ENCODE measurements around the gene RYR3. TPM values are rescaled to one million over a fixed set of nuclear protein-coding genes. Genes with fewer than 3 reads are reported as not detected.

The RYR3 gene
- total RNA-seq, 1 donor from 2014 or later, result not detected

DNA sequence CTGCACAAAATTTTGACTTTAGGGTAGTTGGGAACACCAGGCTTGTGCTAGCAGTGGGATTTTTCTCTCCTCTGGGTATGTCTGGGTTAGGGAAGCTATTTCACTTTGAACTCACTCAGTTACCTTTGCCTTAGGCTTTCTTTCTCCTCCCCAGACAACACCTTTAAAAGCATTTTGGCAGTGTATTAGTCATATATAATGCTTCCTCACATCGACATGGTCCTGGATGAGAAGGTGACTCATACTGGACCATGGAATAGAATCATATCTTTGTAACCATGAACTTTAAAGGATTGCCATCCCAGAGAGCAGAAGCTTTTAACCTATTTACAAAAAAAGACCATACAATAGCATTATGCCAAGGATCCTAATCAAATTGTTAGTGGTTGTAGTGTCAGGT lies 2.7 kb downstream of the RYR3 start:
- intact Hi-C loops (cut with DNase I), result no loop called here

DNA sequence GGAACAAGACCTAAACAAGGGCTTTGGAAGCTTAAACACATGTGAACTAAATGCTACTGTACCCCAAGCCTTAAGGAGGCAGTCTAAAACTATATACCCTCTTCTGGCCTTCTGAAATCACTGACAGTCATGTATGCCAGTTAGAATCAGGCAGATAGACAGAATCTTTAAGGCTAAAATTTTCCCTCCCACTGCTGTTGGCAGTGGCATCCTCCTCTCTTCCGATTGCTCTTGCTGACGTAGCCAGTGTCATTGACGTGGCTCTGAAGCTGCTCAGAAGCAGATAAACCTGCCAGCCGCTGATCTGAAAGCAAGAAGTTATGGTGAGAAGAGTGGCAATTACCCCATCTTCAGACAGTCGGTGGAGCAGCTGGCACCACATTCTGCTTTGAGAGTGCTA lies 3.3 kb downstream of the RYR3 start:
- intact Hi-C loops (cut with DNase I), result no loop called here
- ATAC-seq (ENCODE audit: poor library complexity) (no peak), DNase-seq (no peak)

More for the DNA sequence above, 2.7 kb downstream of the RYR3 start:
- no peak for DNase-seq
- no peak for ATAC-seq (ENCODE audit: poor library complexity)

DNA sequence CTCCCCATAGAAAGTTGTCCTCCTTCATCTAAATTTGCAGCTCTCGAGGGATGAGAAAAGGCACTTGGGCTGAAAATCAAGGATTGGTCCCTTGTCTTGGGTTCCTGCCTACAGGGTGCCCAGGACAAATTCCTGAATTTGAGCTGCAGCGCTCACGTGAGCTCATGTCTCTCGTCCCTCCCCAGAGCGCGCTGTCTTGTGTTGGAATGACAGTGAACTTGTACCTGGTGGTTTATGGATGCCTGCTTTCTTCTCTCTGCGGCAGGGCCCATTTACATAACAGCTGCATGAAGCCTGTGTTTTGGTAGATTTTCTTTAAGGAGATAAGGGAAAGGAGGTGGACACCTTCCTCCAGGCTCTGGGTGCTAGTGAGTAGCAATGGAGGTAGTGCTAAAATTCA lies 4.3 kb downstream of the RYR3 start:
- DNase-seq (no peak), ATAC-seq (ENCODE audit: poor library complexity) (no peak)
- intact Hi-C loops (cut with DNase I), result no loop called here

DNA sequence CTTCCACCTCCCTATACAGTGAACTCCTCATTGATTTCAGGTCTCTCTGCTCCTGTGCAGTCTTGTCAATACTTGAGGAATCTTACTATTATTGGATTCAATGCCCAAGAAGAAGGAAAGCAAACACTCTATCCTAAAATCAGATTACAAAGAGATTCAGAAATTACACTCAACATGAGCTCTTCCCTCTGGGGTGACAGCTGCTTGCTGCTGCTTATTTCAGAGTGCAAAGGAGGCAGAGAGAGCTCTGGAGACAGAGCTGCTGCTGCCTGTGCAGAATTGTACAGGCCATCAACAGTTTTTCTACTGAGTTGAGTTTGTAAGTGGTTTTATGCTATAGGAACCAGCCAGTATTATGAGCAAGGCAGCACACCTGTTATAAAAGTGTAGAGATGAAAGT lies 7.1 kb downstream of the RYR3 start:
- DNase-seq (no peak), ATAC-seq (ENCODE audit: poor library complexity) (no peak)
- intact Hi-C loops (cut with DNase I), result no loop called here

DNA sequence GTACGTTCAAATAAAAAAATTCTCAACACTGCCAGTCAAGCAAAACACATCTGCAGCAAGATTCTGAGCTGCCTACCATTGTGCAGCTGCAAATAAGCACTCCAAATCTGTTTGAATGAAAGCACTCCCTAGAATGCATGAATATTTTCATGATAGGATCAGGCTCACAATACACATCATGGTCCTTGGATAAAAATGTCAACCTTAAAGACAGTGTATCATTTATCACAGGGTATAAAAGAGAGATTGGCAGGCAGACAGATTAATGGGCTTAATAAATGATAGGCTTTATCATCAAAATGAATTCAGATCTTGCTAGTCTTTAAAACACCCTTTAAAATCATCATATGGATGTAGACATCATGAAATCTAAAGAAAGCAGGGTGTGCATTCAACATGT lies 9.2 kb downstream of the RYR3 start:
- intact Hi-C loops (cut with DNase I), result no loop called here
- DNase-seq, result no peak
- no peak for ATAC-seq (ENCODE audit: poor library complexity)

DNA sequence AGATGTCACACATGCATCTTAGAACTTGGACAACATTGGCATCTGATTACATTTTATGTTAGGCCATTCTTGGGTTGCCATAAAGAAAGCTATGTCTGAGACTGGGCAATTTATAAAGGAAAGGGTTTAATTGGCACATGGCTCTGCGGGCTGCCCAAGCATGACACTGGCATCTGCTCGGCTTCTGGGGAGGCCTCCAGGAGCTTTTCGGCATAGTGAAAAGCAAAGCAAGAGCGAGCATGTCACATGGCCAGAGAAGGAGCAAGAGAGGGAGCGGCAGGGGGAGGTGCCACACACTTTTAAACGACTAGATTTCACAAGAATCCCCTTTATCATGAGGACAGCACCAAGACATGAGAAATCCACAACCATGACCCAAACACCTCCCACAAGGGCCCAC lies 11.3 kb downstream of the RYR3 start:
- DNase-seq (no peak), ATAC-seq (ENCODE audit: poor library complexity) (no peak)
- intact Hi-C loops (cut with DNase I), result no loop called here

DNA sequence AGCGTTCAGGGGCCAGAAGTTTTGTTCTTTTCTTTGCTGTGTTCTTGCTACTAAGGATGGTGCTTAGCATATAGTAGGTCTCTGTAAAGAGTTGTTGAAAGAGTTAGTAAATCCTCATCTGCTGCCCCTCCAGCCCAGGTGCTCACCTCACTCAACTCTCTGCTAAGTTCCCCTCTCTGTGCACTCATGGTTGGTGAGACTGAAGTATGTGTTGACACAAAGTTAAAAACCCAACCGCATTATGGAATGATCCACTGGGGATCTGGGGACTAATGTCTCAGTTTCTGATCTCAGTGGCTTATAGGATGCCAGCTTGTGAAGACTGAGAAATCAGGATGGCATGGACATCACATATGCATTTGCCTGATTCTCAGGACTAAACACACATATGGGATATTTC lies 13.8 kb downstream of the RYR3 start:
- intact Hi-C loops (cut with DNase I), result no loop called here
- no peak for ATAC-seq (ENCODE audit: poor library complexity)
- no peak for DNase-seq

DNA sequence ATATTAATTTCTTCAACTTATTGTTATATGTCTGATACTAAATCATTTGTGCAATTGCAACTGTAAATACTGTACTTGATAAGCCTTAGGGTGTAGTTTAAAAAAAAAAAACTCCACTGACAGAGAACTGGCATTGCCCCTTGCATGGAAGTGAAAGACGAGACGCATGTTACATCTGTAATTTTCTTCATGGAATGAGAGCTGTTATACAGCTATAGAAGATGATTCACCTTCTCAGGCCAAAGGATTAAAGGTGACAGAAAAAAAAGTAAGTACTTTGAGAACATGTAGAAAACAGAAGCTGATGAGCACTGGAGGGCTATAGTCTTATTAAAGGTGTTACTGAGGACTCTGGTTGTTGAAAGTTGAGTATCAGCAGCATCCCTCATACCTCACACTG lies 16.1 kb downstream of the RYR3 start:
- ATAC-seq (ENCODE audit: poor library complexity) (no peak), DNase-seq (no peak)
- intact Hi-C loops (cut with DNase I), result no loop called here

DNA sequence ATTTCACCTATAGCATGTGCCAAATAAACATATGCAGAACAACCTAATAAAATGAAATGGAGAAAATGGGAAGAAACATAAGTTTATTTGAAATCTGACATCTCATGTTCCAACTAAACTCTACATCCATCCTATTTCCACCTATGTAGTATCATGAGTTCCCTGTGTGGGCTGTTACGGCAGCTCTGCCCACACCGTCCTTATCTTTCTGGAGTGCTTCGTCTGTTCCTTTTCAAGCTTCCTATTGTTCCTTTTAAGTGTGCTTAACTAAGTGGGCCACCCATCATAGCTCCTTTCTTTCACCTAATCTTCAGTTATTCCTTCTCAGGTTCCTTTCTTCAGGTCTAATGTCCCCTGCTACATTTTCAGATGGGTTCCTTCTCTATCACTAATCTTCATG lies 17.3 kb downstream of the RYR3 start:
- ATAC-seq (ENCODE audit: poor library complexity), result no peak
- DNase-seq, result no peak
- intact Hi-C loops (cut with DNase I), result no loop called here

DNA sequence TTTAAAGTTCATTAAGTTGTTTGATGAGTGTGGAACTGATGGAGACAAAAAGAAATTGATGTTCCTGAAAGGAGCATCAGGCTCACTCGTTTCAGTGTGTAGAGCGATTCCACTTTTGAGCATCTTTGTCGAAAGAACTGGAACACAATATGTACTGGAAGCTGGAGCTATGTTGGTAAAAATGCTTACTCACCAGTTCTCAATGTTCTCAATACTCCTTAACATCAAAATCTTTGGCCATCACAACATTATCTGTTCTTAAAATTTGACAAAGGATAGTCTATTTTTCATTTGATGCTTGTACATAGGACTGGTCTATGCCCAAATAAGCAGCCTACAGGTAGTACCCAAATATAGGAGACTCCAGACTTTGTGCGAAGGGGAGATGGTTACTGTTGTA lies 18.7 kb downstream of the RYR3 start:
- ATAC-seq (ENCODE audit: poor library complexity), result no peak
- intact Hi-C loops (cut with DNase I), result no loop called here

DNA sequence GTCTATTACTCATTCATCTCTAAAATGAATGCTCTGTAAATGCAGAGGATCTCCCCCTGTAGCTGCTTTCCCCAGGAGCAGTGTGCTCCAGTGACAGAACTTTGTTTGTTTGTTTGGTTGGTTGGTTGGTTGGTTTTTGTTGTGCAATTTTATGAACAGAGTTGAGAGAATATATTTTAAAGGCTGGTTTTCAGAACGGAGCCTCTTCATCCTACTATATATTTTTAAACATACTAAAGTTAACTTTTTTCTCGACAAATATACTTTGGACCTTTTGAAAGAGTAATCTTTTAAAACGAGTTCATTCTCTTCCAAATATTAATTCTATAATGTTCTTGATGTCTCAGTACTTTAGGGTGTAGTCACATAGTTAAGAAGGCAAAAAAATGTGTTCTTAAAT lies 20.2 kb downstream of the RYR3 start:
- intact Hi-C loops (cut with DNase I), result no loop called here
- DNase-seq (no peak), ATAC-seq (ENCODE audit: poor library complexity) (no peak)

More for the DNA sequence above, 18.7 kb downstream of the RYR3 start:
- DNase-seq, result no peak

DNA sequence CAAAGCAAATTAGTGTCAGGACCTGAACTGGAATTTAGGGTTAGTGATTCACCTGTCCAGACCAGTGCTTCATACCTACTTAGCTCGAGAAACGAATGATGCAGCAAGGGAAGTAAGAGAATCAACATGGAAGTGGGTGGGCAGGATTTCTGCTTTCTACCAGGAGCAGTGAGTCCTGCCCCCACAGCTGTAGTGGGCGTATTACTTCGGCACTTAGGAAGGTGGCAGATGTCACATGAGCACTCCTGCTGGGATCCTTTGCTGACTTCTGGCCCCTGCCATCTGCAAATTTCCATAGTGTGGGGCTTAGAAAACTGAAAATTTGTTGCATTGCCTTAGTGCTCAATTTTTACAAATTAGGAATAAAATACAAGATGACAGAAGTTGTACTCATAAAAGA lies 31.2 kb downstream of the RYR3 start:
- intact Hi-C loops (cut with DNase I), result no loop called here
- ATAC-seq (ENCODE audit: poor library complexity) (no peak), DNase-seq (no peak)

DNA sequence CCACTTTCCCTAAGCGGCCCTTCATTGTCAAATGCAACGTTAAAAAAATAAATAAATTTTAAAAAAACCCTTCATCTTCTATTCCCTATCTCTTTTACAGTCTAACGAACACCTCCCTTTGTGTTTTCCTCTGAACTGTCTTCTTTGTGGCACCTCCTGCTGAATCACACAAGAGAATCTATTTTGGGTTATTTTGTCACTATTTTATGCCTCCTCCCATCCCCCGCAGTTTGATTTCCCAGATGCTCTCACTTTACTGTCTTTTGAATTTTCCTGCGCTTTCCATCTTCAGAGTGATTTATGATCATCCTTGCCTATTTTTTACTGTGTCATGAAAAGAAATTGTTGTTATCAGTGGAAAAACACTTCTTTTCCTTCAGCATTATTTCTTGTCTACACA lies 32.5 kb downstream of the RYR3 start:
- intact Hi-C loops (cut with DNase I), result no loop called here
- DNase-seq (no peak), ATAC-seq (ENCODE audit: poor library complexity) (no peak)

DNA sequence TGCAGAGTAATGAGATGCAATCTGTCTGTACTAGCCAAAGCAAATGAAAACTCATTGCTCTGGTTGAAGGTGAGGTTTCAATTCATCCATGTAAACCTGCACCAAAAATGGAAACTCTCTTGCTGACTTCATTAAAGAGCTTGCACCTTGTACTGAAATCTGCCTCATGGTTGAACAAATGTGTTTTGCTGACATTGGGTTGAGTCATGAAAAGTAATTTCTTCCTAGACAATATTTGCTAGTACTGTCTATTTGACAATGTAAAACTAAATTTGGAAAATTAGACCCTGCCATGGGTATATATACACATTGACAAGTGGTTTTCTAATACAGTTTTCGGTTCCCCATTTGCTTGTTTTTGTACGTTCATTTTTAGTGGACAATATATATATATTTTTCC lies 33.3 kb downstream of the RYR3 start:
- intact Hi-C loops (cut with DNase I), result no loop called here
- ATAC-seq (ENCODE audit: poor library complexity), result no peak
- DNase-seq, result no peak

DNA sequence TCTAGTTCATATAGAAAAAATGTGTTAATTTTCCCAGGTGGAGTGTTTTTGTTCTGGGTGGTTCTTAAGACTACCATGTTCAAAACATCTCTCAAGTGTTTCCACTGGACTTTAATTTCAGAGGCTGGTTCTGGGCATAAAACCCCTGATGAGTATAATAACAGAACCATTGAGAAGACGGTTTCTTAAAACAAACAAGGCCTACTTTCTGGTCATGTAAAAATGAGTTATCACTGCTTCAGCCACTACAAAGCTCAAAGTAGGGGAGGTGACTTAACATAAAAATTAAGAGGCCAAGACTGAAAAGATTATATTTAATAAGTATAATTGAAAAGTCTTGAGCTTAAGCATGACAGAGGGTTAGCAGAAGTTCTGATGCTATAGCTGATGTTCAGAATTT lies 33.8 kb downstream of the RYR3 start:
- no peak for ATAC-seq (ENCODE audit: poor library complexity)
- DNase-seq, result no peak
- intact Hi-C loops (cut with DNase I), result no loop called here

DNA sequence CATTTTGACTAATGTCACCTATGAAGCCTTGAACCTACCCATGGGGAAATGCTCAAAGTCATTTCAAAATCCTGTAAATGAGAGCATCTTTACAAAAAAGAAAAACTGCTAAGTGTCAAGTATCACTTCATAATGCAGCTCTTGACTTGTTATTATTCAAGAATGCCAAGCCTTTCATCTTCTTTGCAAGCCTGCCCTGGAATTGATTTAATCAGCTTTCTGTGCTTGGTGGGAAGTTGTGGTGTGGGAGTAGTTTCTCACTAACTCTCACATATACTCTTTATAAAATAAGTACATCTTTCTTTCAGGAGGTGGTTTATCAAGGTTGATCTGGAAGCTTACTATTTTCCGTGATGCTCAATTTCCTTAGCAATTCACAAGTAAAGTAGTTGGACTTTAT lies 43.6 kb downstream of the RYR3 start:
- intact Hi-C loops (cut with DNase I), result no loop called here
- DNase-seq (no peak), ATAC-seq (ENCODE audit: poor library complexity) (no peak)

DNA sequence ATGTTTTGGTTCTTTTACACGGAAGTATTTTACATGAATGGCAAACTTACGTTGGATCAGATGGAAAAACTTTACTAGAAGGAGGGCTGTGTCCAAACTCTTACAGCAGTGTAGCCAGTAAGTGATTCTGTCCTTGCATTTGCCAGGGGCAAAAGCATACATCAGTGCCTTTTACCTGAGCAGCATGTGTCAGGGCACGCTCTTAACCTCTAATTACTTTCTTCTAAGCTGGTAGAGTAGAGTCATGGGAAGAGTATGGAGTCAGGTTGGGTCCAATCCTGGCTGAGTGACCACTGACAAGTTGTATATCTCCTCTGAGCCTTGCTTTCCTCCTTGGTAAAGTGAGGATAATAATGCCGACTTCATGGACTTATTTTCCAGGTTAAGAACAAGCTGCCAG lies 47.1 kb downstream of the RYR3 start:
- ATAC-seq (ENCODE audit: poor library complexity), result no peak
- intact Hi-C loops (cut with DNase I), result no loop called here
- DNase-seq, result no peak

DNA sequence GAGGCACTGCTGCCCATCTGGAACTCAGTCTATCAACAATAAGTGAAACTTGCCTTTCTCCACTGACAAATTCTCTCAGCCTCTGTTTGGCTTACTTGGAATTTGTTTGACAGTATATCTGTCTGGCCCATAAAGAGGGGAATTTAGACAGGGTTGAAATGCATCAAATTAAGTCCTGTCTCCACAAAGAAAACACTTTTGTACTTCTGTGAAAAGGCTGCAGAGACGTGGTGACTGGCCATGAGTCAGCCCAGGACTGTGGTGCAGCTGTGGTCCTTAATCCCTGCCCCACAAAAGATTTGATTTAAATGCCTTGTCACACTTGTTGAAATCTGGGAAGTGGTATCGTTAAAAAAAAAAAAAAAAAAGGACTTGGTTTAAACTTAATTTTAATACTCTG lies 47.5 kb downstream of the RYR3 start:
- intact Hi-C loops (cut with DNase I), result no loop called here
- ATAC-seq (ENCODE audit: poor library complexity) (no peak), DNase-seq (no peak)

DNA sequence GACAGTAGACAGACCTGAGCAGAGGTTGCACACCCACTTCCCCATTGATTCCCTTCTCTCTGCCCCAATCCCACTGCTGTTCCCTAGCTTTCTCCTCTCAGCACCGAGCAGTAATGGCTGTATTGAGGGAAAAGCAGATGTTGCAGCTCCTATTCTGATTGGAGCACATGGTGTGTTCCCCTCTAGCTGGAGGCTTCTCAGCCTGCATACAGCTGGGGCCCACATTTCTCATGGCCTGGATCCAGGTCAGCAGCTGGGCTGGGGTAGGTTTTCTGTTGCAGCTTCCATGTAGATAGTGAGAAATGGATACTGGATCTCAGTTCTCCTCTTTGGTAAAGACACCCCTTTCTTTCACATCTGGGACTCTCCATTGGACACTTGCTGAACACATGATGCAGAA lies 50.1 kb downstream of the RYR3 start:
- intact Hi-C loops (cut with DNase I), result no loop called here
- ATAC-seq (ENCODE audit: poor library complexity) (no peak), DNase-seq (no peak)

DNA sequence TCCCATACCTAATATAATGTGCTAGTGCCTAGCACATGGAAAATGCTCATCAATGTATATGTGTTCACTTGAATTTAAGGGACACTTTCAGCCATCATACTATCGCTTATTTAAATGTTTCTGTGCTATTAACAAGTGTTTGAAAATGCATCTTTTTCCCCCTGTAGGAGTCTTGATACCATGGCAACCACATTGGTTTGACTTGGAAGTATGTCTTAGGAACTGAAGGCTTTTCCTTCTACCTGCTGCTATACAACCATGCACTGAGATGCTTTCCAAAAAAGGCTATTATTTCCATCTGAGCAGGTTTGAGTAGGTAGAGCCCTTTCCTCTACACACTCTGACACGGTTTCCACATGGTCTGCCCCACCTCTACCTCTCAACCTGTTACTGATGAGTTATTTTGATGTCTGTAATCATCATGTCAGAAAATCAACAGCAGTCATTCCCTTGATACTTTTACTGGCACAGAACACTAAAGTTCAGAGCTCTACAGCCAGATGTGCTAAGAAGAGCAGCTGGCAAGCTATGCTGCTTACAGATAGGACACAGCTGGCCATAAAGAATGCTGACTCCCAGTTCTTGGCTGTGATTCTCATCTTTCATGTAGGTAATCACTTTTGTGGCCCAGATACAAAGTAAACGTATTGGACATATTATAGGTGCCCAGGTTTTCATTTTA lies 59.3 kb downstream of the RYR3 start:
- intact Hi-C loops (cut with DNase I), result no loop called here
- ATAC-seq (ENCODE audit: poor library complexity) (no peak), DNase-seq (no peak)

DNA sequence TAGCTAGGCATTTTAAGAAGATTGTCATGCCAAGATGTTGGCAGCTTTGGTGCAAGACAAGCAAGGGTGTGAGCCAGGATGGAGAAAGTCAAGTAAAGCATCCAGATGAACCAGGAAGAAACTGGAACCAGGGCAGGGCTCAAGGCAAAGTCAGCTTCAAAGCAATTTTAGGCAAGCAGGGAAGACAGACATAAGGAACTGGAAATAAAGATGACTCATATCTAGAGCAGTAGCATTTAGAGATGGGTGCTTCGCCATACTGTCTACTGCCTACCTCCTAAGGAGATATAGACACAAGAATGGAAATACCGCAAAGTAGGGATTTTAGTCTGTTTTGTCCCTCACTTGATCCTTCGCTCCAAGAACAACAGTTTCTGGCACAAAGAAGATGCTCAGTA lies 59.9 kb downstream of the RYR3 start:
- DNase-seq, result no peak
- no peak for ATAC-seq (ENCODE audit: poor library complexity)
- intact Hi-C loops (cut with DNase I), result no loop called here
